ENCODE results near the gene GOLGA8A. TPM values are rescaled to one million over a fixed set of nuclear protein-coding genes. Genes with fewer than 3 reads are reported as not detected.
A peak's percentile ranks its signal among the peaks of the same experiment; 100 is the strongest.

The GOLGA8A gene, protein sequence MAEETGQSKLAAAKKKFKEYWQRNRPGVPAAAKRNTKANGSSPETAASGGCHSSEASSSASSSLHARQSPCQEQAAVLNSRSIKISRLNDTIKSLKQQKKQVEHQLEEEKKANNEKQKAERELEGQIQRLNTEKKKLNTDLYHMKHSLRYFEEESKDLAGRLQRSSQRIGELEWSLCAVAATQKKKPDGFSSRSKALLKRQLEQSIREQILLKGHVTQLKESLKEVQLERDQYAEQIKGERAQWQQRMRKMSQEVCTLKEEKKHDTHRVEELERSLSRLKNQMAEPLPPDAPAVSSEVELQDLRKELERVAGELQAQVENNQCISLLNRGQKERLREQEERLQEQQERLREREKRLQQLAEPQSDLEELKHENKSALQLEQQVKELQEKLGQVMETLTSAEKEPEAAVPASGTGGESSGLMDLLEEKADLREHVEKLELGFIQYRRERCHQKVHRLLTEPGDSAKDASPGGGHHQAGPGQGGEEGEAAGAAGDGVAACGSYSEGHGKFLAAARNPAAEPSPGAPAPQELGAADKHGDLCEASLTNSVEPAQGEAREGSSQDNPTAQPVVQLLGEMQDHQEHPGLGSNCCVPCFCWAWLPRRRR
- 46.7 TPM for total RNA-seq

- no peaks in the 10 kb centered on the region for H3K36me3 ChIP-seq
- TF ChIP-seq POLR2AphosphoS5 (IDR thresholded peaks at IDR 0.05; ENCODE audit: insufficient read depth in 1 of 2, low read depth in 1 of 2) = peak in 1 of 2 donors; percentile 51
- no peak for TF ChIP-seq POLR2A (IDR thresholded peaks at IDR 0.05)
- intact Hi-C loops (cut with DNase I) = no loop called here
- peaks cover 14% of the 10 kb centered on the region for H3K4me1 ChIP-seq
- peak within 1 kb of the TSS; percentile 12 for H3K27ac ChIP-seq
- H3K27me3 ChIP-seq = no peaks in the 10 kb centered on the region
- peak within 1 kb of the TSS; percentile 49 to 64 for H3K4me3 ChIP-seq
- no peak for DNase-seq (ENCODE audit: extremely low spot score in 2 of 2)
- H3K9me3 ChIP-seq = no peaks in the 10 kb centered on the region
These were observed at the start of gene GOLGA8A for GRCh38 chr15:34437687-34438086. Gene GOLGA8A, minus strand, starts transcription at chr15:34437808. Its CDS starts 48,117 bp downstream, at chr15:34389691.

GRCh38 chr15:34483644-34484043 lies 46.0 kb upstream of the GOLGA8A start:
- no peak for DNase-seq (ENCODE audit: extremely low spot score in 2 of 2)
- intact Hi-C loops (cut with DNase I) = no loop called here

DNA sequence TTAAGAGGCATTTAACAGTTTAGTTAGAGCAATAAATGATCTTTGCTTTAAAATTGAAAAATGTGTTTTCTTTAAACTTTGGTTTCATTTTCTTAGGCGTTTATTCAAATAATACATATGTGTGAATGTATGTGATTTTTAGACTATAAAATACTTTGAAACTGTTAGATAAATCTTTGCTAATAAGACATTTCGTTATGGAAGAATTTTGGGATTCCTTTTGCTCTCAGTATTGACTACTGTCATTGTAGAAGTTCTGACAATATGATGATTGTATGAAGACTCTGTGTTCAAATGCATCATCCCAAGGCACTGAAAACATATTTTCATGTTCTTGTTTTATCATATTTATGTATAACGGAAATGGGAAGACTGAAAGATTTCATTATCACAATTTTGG lies 43.8 kb upstream of the GOLGA8A start:
- DNase-seq (ENCODE audit: extremely low spot score in 2 of 2) = no peak
- no peak overlapping the region for H3K4me3 ChIP-seq
- H3K27ac ChIP-seq = no peak overlapping the region
- no peaks in the 10 kb centered on the region for H3K27me3 ChIP-seq
- no peaks in the 10 kb centered on the region for H3K9me3 ChIP-seq
- TF ChIP-seq POLR2AphosphoS5 (IDR thresholded peaks at IDR 0.05; ENCODE audit: insufficient read depth in 1 of 2, low read depth in 1 of 2) (no peak), CTCF (IDR thresholded peaks at IDR 0.05) (no peak), POLR2A (IDR thresholded peaks at IDR 0.05) (no peak)
- H3K36me3 ChIP-seq = no peaks in the 10 kb centered on the region
- H3K4me1 ChIP-seq = no peaks in the 10 kb centered on the region
- intact Hi-C loops (cut with DNase I) = no loop called here

More at GRCh38 chr15:34483644-34484043, 46.0 kb upstream of the GOLGA8A start:
- Histone ChIP-seq H3K4me1 (no peaks in the 10 kb centered on the region), H3K27ac (no peak overlapping the region), H3K4me3 (no peak overlapping the region), H3K27me3 (no peaks in the 10 kb centered on the region), H3K9me3 (no peaks in the 10 kb centered on the region), H3K36me3 (no peaks in the 10 kb centered on the region)
- TF ChIP-seq POLR2AphosphoS5 (IDR thresholded peaks at IDR 0.05; ENCODE audit: insufficient read depth in 1 of 2, low read depth in 1 of 2) (no peak), POLR2A (IDR thresholded peaks at IDR 0.05) (no peak)

GRCh38 chr15:34473840-34474239 lies 36.2 kb upstream of the GOLGA8A start:
- H3K4me1 ChIP-seq = no peaks in the 10 kb centered on the region
- no peak overlapping the region for H3K4me3 ChIP-seq
- H3K9me3 ChIP-seq = no peaks in the 10 kb centered on the region
- no peak for TF ChIP-seq CTCF (IDR thresholded peaks at IDR 0.05)
- no peak for TF ChIP-seq POLR2AphosphoS5 (IDR thresholded peaks at IDR 0.05; ENCODE audit: insufficient read depth in 1 of 2, low read depth in 1 of 2)
- no peak for TF ChIP-seq POLR2A (IDR thresholded peaks at IDR 0.05)
- no peaks in the 10 kb centered on the region for H3K27me3 ChIP-seq
- H3K27ac ChIP-seq = no peak overlapping the region
- no peak for DNase-seq (ENCODE audit: extremely low spot score in 2 of 2)
- intact Hi-C loops (cut with DNase I) = no loop called here
- H3K36me3 ChIP-seq = no peaks in the 10 kb centered on the region

DNA sequence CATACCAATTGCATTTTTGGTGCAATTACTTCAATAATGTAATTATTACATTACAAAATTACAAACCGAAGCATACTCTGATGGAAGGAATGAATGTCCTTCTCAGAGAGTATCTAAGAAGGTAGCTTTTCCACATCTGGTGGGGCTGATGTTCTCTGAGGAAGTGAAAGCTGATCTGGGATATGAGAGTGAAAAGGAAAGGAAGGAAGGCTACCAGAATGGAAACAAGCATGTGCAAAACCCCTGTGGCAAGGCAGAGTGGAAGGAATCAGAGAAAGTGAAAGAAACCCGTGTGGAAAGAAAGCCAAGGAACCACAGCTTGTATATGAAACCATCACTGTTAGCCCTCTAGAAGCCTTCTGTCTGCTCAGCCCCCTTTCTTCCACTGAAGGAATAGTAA lies 35.3 kb upstream of the GOLGA8A start:
- Histone ChIP-seq H3K36me3 (no peaks in the 10 kb centered on the region), H3K27ac (no peak overlapping the region), H3K4me3 (no peak overlapping the region), H3K9me3 (no peaks in the 10 kb centered on the region), H3K4me1 (no peaks in the 10 kb centered on the region), H3K27me3 (no peaks in the 10 kb centered on the region)
- intact Hi-C loops (cut with DNase I) = no loop called here
- TF ChIP-seq POLR2AphosphoS5 (IDR thresholded peaks at IDR 0.05; ENCODE audit: insufficient read depth in 1 of 2, low read depth in 1 of 2) (no peak), CTCF (IDR thresholded peaks at IDR 0.05) (no peak)
- no peak for DNase-seq (ENCODE audit: extremely low spot score in 2 of 2)

- Histone ChIP-seq H3K36me3 (no peaks in the 10 kb centered on the region), H3K9me3 (no peaks in the 10 kb centered on the region), H3K27me3 (no peaks in the 10 kb centered on the region), H3K4me1 (no peaks in the 10 kb centered on the region), H3K27ac (no peak overlapping the region), H3K4me3 (no peak overlapping the region)
- DNase-seq (ENCODE audit: extremely low spot score in 2 of 2) = no peak
- intact Hi-C loops (cut with DNase I) = no loop called here
- TF ChIP-seq CTCF (IDR thresholded peaks at IDR 0.05) (no peak), POLR2A (IDR thresholded peaks at IDR 0.05) (no peak), POLR2AphosphoS5 (IDR thresholded peaks at IDR 0.05; ENCODE audit: insufficient read depth in 1 of 2, low read depth in 1 of 2) (no peak)
These were observed 33.3 kb upstream of the GOLGA8A start for GRCh38 chr15:34470892-34471291.
